Measurements from ENCODE around the gene OR1D5.
"Not testable (repeated sequence)": the region's sequence is repeated elsewhere in the genome, so short reads cannot be mapped to it uniquely, and the experiment has no call there.

DNA sequence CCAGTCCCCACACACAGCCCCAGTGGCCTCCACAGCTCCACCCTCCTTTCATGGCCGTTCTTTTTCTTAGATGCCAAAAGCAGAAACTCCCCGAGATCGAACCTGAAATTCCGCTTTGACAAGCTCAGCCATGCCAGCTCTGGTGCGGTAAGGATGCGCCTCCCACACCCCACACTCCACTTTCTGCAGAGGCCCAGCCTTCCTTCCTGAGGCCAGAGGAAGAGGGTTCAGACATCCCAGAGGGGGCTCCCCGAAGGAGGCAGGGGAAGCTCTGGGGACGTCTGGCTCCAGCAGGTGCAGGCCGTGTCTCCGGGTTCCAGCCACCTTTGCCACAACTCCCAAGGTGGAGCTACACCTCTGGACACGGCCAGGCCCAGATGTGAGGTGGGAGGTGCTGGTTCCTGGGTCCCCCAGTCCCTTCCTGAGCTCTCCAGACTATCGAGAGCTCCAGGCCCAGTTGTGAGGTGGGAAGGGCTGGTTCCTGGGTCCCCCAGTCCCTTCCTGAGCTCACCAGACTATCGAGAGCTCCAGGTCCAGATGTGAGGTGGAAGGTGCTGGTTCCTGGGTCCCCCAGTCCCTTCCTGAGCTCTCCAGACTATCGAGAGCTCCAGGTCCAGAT, 32.4 kb downstream of the OR1D5 start:
- TF ChIP-seq EZH2phosphoT487 (IDR thresholded peaks at IDR 0.05; ENCODE audit: low read length) = not testable (repeated sequence)
- TF ChIP-seq, protein P1, sequence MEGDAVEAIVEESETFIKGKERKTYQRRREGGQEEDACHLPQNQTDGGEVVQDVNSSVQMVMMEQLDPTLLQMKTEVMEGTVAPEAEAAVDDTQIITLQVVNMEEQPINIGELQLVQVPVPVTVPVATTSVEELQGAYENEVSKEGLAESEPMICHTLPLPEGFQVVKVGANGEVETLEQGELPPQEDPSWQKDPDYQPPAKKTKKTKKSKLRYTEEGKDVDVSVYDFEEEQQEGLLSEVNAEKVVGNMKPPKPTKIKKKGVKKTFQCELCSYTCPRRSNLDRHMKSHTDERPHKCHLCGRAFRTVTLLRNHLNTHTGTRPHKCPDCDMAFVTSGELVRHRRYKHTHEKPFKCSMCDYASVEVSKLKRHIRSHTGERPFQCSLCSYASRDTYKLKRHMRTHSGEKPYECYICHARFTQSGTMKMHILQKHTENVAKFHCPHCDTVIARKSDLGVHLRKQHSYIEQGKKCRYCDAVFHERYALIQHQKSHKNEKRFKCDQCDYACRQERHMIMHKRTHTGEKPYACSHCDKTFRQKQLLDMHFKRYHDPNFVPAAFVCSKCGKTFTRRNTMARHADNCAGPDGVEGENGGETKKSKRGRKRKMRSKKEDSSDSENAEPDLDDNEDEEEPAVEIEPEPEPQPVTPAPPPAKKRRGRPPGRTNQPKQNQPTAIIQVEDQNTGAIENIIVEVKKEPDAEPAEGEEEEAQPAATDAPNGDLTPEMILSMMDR (IDR thresholded peaks at IDR 0.05; ENCODE audit: low read length) = not testable (repeated sequence)

Data from MM.1S (cell line).